ENCODE data around the gene ZC3H7B. TPM values are rescaled to one million over a fixed set of nuclear protein-coding genes. Genes with fewer than 3 reads are reported as not detected.

Gene ZC3H7B
- total and polyA plus RNA-seq, 4 donors, result 31.5 to 55.8 (median 34.3) TPM

GRCh38 chr22:41310336-41310735 is 9.0 kb downstream of the ZC3H7B start:
- Histone ChIP-seq H3K4me3 (no peak overlapping the region), H3K9ac (ENCODE audit: insufficient read depth in 1 of 2, low read length in 2 of 2) (no peak overlapping the region)
- 83 to 89% methylated on average over 1 of the region's 1 CpG for WGBS, 2 donors

GRCh38 chr22:41311487-41311886 is 10.2 kb downstream of the ZC3H7B start:
- peaks cover 0 to 13% (median 4%) of the 10 kb centered on the region in 4 donors for H3K36me3 ChIP-seq (ENCODE audit: control insufficient read depth in 4 of 4, insufficient read depth in 4 of 4, low read length in 4 of 4)
- no peak overlapping the region for H3K27ac ChIP-seq (ENCODE audit: low read depth in 1 of 2, low read length in 1 of 2)
- no peak for TF ChIP-seq CTCF (IDR thresholded peaks at IDR 0.05; ENCODE audit: control extremely low read depth, extremely low read depth)
- ATAC-seq (ENCODE audit: insufficient read depth, low FRiP score), result no peak
- H3K4me3 ChIP-seq, result no peak overlapping the region
- H3K9ac ChIP-seq (ENCODE audit: insufficient read depth in 1 of 2, low read length in 2 of 2), result no peak overlapping the region
- H3K9me3 ChIP-seq (ENCODE audit: control insufficient read depth in 4 of 4, insufficient read depth in 3 of 4, low read length in 3 of 4), result no peaks in the 10 kb centered on the region
- H3K27me3 ChIP-seq (ENCODE audit: control insufficient read depth in 3 of 3, insufficient read depth in 3 of 3, low read length in 2 of 3), result no peaks in the 10 kb centered on the region
- 91 to 94% methylated on average over 5 of the region's 5 CpGs for WGBS, 2 donors
- no peak for DNase-seq
- H3K4me1 ChIP-seq (ENCODE audit: control insufficient read depth in 5 of 5, insufficient read depth in 5 of 5, low read length in 5 of 5), result peaks cover 0 to 7% (median 0%) of the 10 kb centered on the region in 5 donors

More at GRCh38 chr22:41310336-41310735, 9.0 kb downstream of the ZC3H7B start:
- Histone ChIP-seq H3K4me1 (ENCODE audit: control insufficient read depth in 5 of 5, insufficient read depth in 5 of 5, low read length in 5 of 5) (peaks cover 0 to 10% (median 0%) of the 10 kb centered on the region in 5 donors), H3K9me3 (ENCODE audit: control insufficient read depth in 4 of 4, insufficient read depth in 3 of 4, low read length in 3 of 4) (no peaks in the 10 kb centered on the region), H3K36me3 (ENCODE audit: control insufficient read depth in 4 of 4, insufficient read depth in 4 of 4, low read length in 4 of 4) (peaks cover 0 to 13% (median 4%) of the 10 kb centered on the region in 4 donors), H3K27ac (ENCODE audit: low read depth in 1 of 2, low read length in 1 of 2) (no peak overlapping the region), H3K27me3 (ENCODE audit: control insufficient read depth in 3 of 3, insufficient read depth in 3 of 3, low read length in 2 of 3) (no peaks in the 10 kb centered on the region)
- TF ChIP-seq CTCF (IDR thresholded peaks at IDR 0.05; ENCODE audit: control extremely low read depth, extremely low read depth), result no peak
- ATAC-seq (ENCODE audit: insufficient read depth, low FRiP score) (no peak), DNase-seq (no peak)

GRCh38 chr22:41314821-41315220 is 13.5 kb downstream of the ZC3H7B start:
- Histone ChIP-seq H3K27ac (ENCODE audit: low read depth in 1 of 2, low read length in 1 of 2) (no peak overlapping the region), H3K4me3 (no peak overlapping the region), H3K27me3 (ENCODE audit: control insufficient read depth in 3 of 3, insufficient read depth in 3 of 3, low read length in 2 of 3) (no peaks in the 10 kb centered on the region), H3K9me3 (ENCODE audit: control insufficient read depth in 4 of 4, insufficient read depth in 3 of 4, low read length in 3 of 4) (no peaks in the 10 kb centered on the region), H3K36me3 (ENCODE audit: control insufficient read depth in 4 of 4, insufficient read depth in 4 of 4, low read length in 4 of 4) (peaks cover 2 to 3% (median 3%) of the 10 kb centered on the region in 4 donors), H3K4me1 (ENCODE audit: control insufficient read depth in 5 of 5, insufficient read depth in 5 of 5, low read length in 5 of 5) (peaks cover 0 to 3% (median 0%) of the 10 kb centered on the region in 5 donors), H3K9ac (ENCODE audit: insufficient read depth in 1 of 2, low read length in 2 of 2) (no peak overlapping the region)
- DNase-seq (no peak), ATAC-seq (ENCODE audit: insufficient read depth, low FRiP score) (no peak)
- 95 to 97% methylated on average over 8 of the region's 8 CpGs for WGBS, 2 donors
- no peak for TF ChIP-seq CTCF (IDR thresholded peaks at IDR 0.05; ENCODE audit: control extremely low read depth, extremely low read depth)

- DNase-seq, result no peak
- Histone ChIP-seq H3K27ac (ENCODE audit: low read depth in 1 of 2, low read length in 1 of 2) (no peak overlapping the region), H3K27me3 (ENCODE audit: control insufficient read depth in 3 of 3, insufficient read depth in 3 of 3, low read length in 2 of 3) (no peaks in the 10 kb centered on the region), H3K9ac (ENCODE audit: insufficient read depth in 1 of 2, low read length in 2 of 2) (no peak overlapping the region), H3K36me3 (ENCODE audit: control insufficient read depth in 4 of 4, insufficient read depth in 4 of 4, low read length in 4 of 4) (peaks cover 0 to 7% (median 3%) of the 10 kb centered on the region in 4 donors), H3K9me3 (ENCODE audit: control insufficient read depth in 4 of 4, insufficient read depth in 3 of 4, low read length in 3 of 4) (no peaks in the 10 kb centered on the region), H3K4me3 (no peak overlapping the region), H3K4me1 (ENCODE audit: control insufficient read depth in 5 of 5, insufficient read depth in 5 of 5, low read length in 5 of 5) (peaks cover 0 to 5% (median 0%) of the 10 kb centered on the region in 5 donors)
- no peak for ATAC-seq (ENCODE audit: insufficient read depth, low FRiP score)
- TF ChIP-seq CTCF (IDR thresholded peaks at IDR 0.05; ENCODE audit: control extremely low read depth, extremely low read depth), result no peak
- WGBS, 2 donors, result 82 to 83% methylated on average over 1 of the region's 1 CpG
Observed at GRCh38 chr22:41315586-41315985, 14.3 kb downstream of the ZC3H7B start.

All from lung (tissue), 12 donors.